HCT116 (cell line): Measurements from ENCODE around the gene NOL3.

Experiments
- EZH2phosphoT487 ChIP-seq: fragments of 200-600 bp; IDR thresholded peaks from 2 replicates; pipeline ENCODE4 v1.6.1; 2018; ENCODE audit warnings: antibody characterized with exemption, borderline replicate concordance
- FOSL1 ChIP-seq: IDR thresholded peaks from 2 replicates; pipeline ENCODE4 v1.6.1; 2012; ENCODE audit warnings: low read depth
- SIN3A ChIP-seq: IDR thresholded peaks from 2 replicates; pipeline ENCODE4 v1.6.1; 2012; ENCODE audit warnings: low read depth
- YY1 ChIP-seq: IDR thresholded peaks from 2 replicates; pipeline ENCODE4 v1.6.1; 2011; ENCODE audit warnings: low read length, low read depth, moderate library complexity, mild to moderate bottlenecking; ENCODE audit not compliant: insufficient replicate concordance; ENCODE audit errors: extremely low read depth
- TF ChIP-seq, protein P1 (sequence below), 3 experiments: fragments of 200-600 bp in 1 of 3; sonication (generic) in 1 of 3; IDR thresholded peaks in 2 of 3; conservative IDR thresholded peaks in 1 of 3; 2 replicates each; pipeline ENCODE4 v1.5.1; 2012 to 2017; ENCODE audit warnings: low read depth in 2 of 3, low read length in 2 of 3, antibody characterized with exemption in 1 of 3, borderline replicate concordance in 1 of 3, control low read depth in 1 of 3, mild to moderate bottlenecking in 1 of 3, mixed read lengths in 1 of 3, mixed run types in 1 of 3, moderate library complexity in 1 of 3; ENCODE audit not compliant: insufficient read depth in 1 of 3
- TF ChIP-seq, protein P2 (sequence below): IDR thresholded peaks from 2 replicates; pipeline ENCODE4 v1.6.1; 2012

- TF ChIP-seq, protein P1, sequence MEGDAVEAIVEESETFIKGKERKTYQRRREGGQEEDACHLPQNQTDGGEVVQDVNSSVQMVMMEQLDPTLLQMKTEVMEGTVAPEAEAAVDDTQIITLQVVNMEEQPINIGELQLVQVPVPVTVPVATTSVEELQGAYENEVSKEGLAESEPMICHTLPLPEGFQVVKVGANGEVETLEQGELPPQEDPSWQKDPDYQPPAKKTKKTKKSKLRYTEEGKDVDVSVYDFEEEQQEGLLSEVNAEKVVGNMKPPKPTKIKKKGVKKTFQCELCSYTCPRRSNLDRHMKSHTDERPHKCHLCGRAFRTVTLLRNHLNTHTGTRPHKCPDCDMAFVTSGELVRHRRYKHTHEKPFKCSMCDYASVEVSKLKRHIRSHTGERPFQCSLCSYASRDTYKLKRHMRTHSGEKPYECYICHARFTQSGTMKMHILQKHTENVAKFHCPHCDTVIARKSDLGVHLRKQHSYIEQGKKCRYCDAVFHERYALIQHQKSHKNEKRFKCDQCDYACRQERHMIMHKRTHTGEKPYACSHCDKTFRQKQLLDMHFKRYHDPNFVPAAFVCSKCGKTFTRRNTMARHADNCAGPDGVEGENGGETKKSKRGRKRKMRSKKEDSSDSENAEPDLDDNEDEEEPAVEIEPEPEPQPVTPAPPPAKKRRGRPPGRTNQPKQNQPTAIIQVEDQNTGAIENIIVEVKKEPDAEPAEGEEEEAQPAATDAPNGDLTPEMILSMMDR (IDR thresholded peaks at IDR 0.05 in 2 of 3, conservative IDR thresholded peaks at IDR 0.05 in 1 of 3; ENCODE audit: borderline replicate concordance in 1 of 3, insufficient read depth in 1 of 3, low read depth in 2 of 3, low read length in 2 of 3): no peak
- TF ChIP-seq, protein P2, sequence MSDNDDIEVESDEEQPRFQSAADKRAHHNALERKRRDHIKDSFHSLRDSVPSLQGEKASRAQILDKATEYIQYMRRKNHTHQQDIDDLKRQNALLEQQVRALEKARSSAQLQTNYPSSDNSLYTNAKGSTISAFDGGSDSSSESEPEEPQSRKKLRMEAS: no peak
- TF ChIP-seq FOSL1 (no peak), YY1 (no peak), SIN3A (no peak), EZH2phosphoT487 (no peak)
These were observed 43.1 kb downstream of the NOL3 start for GRCh38 chr16:67213197-67214019.
